Mucosa of descending colon (tissue), 3 donors: ENCODE results near the gene ZFYVE16. TPM values are rescaled to one million over a fixed set of nuclear protein-coding genes. Genes with fewer than 3 reads are reported as not detected.

ENCODE experiments used
- ATAC-seq: fragments of 200-7000 bp; cut with Tn5 transposase; one replicate; pipeline ENCODE4 v1.9.1; 2020; ENCODE audit warnings: mild to moderate bottlenecking, moderate library complexity
- DNase-seq, 3 donors: peaks; one replicate each; pipeline ENCODE4 v3.0.0-alpha.2; 2020
- H3K36me3 ChIP-seq: fragments of 200-600 bp; one replicate; pipeline ENCODE4 v1.8.0; 2021; ENCODE audit warnings: low read depth, mild to moderate bottlenecking
- H3K4me1 ChIP-seq: fragments of 200-600 bp; one replicate; pipeline ENCODE4 v1.8.0; 2021; ENCODE audit warnings: low read depth, mild to moderate bottlenecking
- H3K4me3 ChIP-seq: fragments of 200-600 bp; one replicate; pipeline ENCODE4 v1.8.0; 2021; ENCODE audit warnings: mild to moderate bottlenecking
- H3K9me3 ChIP-seq: fragments of 200-600 bp; one replicate; pipeline ENCODE4 v1.8.0; 2021; ENCODE audit warnings: mild to moderate bottlenecking
- intact Hi-C, 2 donors: fragments of 100-400 bp; cut with DNase I in 1 of 2; cut with micrococcal nuclease in 1 of 2; formaldehyde crosslinking; loops; one replicate each; pipeline versions ENCODE4 v1.11.0 to v1.11.1; 2022; cut with DNase I, micrococcal nuclease
- total RNA-seq, 3 donors: library from RNA; stranded (reverse); fragmentation: NEBNext Ultra II Directional in 2 of 3; extraction: Animal tissue kit (Norgen Biotek cat#: 25700) in 2 of 3; gene quantifications; one replicate each; pipeline versions ENCODE4 v1.2.1 to v1.2.4, GENCODE V29; 2021 to 2023
- TF ChIP-seq, protein P1 (sequence below): fragments of 200-600 bp; IDR thresholded peaks from one replicate; pipeline ENCODE4 v1.8.0; 2022; ENCODE audit warnings: antibody characterized with exemption, mild to moderate bottlenecking
- donor health status: DM: no; HTN: no; CAD: no; lungs with moderate emphysema.
- donor health status: DM: no; HTN: no; CAD: no.
- donor health status: DM: no; HTN: yes; CAD: no.

Gene ZFYVE16
- total RNA-seq, 3 donors from 2014 or later = 32.4 to 56.9 (median 52.2) TPM

- Histone ChIP-seq H3K9me3 (no peaks in the 10 kb centered on the region), H3K36me3 (no peaks in the 10 kb centered on the region), H3K4me1 (no peaks in the 10 kb centered on the region), H3K4me3 (no peak overlapping the region)
- DNase-seq (no peak), ATAC-seq (no peak)
- TF ChIP-seq, protein P1, sequence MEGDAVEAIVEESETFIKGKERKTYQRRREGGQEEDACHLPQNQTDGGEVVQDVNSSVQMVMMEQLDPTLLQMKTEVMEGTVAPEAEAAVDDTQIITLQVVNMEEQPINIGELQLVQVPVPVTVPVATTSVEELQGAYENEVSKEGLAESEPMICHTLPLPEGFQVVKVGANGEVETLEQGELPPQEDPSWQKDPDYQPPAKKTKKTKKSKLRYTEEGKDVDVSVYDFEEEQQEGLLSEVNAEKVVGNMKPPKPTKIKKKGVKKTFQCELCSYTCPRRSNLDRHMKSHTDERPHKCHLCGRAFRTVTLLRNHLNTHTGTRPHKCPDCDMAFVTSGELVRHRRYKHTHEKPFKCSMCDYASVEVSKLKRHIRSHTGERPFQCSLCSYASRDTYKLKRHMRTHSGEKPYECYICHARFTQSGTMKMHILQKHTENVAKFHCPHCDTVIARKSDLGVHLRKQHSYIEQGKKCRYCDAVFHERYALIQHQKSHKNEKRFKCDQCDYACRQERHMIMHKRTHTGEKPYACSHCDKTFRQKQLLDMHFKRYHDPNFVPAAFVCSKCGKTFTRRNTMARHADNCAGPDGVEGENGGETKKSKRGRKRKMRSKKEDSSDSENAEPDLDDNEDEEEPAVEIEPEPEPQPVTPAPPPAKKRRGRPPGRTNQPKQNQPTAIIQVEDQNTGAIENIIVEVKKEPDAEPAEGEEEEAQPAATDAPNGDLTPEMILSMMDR = no peak
- intact Hi-C loops = no loop called here
These were observed 37.5 kb upstream of the ZFYVE16 start for GRCh38 chr5:80370390-80370789.

- TF ChIP-seq, protein P1 = no peak
- intact Hi-C loops = no loop called here
These were observed 35.1 kb upstream of the ZFYVE16 start for GRCh38 chr5:80372780-80373179.

DNA sequence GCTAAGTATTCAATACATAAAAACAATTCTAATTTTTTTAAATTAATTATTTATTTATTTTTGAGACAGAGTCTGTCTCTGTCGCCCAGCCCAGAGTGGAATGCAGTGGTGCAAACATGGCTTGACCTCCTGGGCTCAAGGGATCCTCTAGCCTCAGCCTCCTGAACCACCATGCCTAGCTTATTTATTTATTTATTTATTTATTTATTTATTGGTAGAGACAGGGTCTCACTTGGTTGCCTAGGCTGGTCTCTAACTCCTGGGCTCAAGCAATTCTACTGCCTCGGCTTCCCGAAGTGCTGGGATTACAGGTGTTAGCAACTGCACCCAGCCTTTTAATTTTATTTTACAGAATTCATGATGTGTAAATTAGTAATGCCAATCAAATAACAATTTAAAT lies 33.7 kb upstream of the ZFYVE16 start:
- TF ChIP-seq, protein P1 = no peak
- Histone ChIP-seq H3K4me1 (no peaks in the 10 kb centered on the region), H3K36me3 (no peaks in the 10 kb centered on the region), H3K4me3 (no peak overlapping the region), H3K9me3 (no peaks in the 10 kb centered on the region)
- DNase-seq (no peak), ATAC-seq (no peak)
- intact Hi-C loops = no loop called here

More at GRCh38 chr5:80372780-80373179, 35.1 kb upstream of the ZFYVE16 start:
- DNase-seq (no peak), ATAC-seq (no peak)
- Histone ChIP-seq H3K9me3 (no peaks in the 10 kb centered on the region), H3K36me3 (no peaks in the 10 kb centered on the region), H3K4me1 (no peaks in the 10 kb centered on the region), H3K4me3 (no peak overlapping the region)

- intact Hi-C loops = no loop called here
- Histone ChIP-seq H3K4me3 (no peak overlapping the region), H3K4me1 (no peaks in the 10 kb centered on the region), H3K9me3 (no peaks in the 10 kb centered on the region), H3K36me3 (no peaks in the 10 kb centered on the region)
- DNase-seq (no peak), ATAC-seq (no peak)
- TF ChIP-seq, protein P1 = no peak
These were observed 31.3 kb upstream of the ZFYVE16 start for GRCh38 chr5:80376557-80376956.

GRCh38 chr5:80382488-80382887 lies 25.4 kb upstream of the ZFYVE16 start:
- Histone ChIP-seq H3K4me1 (no peaks in the 10 kb centered on the region), H3K4me3 (no peak overlapping the region), H3K9me3 (no peaks in the 10 kb centered on the region), H3K36me3 (no peaks in the 10 kb centered on the region)
- no peak for ATAC-seq
- DNase-seq = no peak
- TF ChIP-seq, protein P1 = no peak
- intact Hi-C loops = no loop called here

DNA sequence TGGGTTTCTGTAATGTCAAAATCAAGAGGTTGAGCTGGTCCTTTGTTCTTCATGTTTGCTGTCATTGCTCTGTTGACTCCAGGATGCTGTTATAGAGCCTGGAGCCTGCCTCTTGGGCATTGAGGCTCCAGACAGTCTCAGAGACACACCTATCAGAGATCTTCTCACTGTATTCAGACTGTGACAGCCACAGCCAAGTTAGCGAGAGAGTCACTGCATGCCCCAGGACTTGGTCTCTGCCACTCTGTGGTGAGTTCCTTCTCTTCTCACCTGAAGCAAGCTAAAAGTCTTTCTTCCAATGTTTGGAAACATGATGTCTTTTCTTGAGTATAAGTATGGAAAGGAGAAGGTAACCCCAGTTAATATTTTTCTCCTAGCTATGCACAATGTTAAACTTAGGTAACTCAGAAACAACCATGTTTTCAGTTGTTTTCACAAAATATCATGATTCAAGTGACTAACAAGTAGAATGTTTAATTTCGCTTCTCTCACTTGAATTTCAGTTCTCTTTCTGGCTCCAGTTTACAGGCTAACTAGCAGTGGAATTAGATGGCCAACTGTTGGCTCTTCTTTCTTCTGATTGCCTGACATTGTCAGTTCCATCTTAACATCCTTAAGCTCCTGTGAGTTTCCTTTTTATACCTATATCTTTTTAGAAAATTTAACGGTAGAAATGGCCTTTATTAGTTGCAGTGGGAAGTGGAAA lies 20.6 kb upstream of the ZFYVE16 start:
- Histone ChIP-seq H3K4me3 (no peak overlapping the region), H3K9me3 (no peaks in the 10 kb centered on the region), H3K36me3 (no peaks in the 10 kb centered on the region), H3K4me1 (no peaks in the 10 kb centered on the region)
- TF ChIP-seq, protein P1 = no peak
- intact Hi-C loops = no loop called here
- no peak for ATAC-seq
- no peak for DNase-seq
